KOPT-K1 (cell line): ENCODE measurements around the gene GVQW3.
"Not testable (repeated sequence)": the region's sequence is repeated elsewhere in the genome, so short reads cannot be mapped to it uniquely, and the experiment has no call there.

Experiments used
- H3K27ac ChIP-seq: fragments of 200-600 bp; sonication (generic); 2 replicates; pipeline ENCODE4 v1.5.1; 2016; ENCODE audit warnings: antibody characterized with exemption, mild to moderate bottlenecking, low read depth, low read length; ENCODE audit not compliant: poor library complexity, severe bottlenecking
- H3K36me3 ChIP-seq: fragments of 200-600 bp; sonication (generic); 2 replicates; pipeline ENCODE4 v1.5.1; 2017; ENCODE audit warnings: antibody characterized with exemption, mild to moderate bottlenecking, low read length, moderate library complexity; ENCODE audit not compliant: insufficient read depth
- H3K9me3 ChIP-seq: fragments of 200-600 bp; sonication (generic); 2 replicates; pipeline ENCODE4 v1.5.1; 2017; ENCODE audit warnings: antibody characterized with exemption, low read length, mild to moderate bottlenecking; ENCODE audit not compliant: insufficient read depth, poor library complexity, severe bottlenecking

Gene GVQW3

GRCh38 chr11:76401484-76401883, 20.4 kb downstream of the GVQW3 start:
- H3K9me3 ChIP-seq, H3K36me3 ChIP-seq, H3K27ac ChIP-seq: not testable (repeated sequence)

DNA sequence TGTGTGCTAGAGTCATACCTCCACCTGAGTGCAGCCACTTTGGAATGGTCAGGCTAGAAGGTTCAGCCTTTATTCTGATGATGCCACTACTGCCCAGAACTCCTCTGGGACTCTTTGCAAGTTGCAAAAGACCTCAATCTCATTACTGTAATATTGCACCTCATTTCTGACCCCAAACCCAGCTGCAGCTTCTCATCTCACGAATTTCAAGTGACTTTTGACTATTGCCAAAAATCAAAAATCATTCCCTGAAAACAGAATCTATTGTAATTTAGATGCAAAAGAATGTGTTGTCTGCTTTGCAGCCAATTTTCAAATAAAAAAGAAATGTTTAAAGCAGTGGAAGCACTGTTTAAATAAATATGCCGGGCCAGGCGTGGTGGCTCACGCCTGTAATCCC, 25.2 kb downstream of the GVQW3 start:
- no peaks in the 10 kb centered on the region for H3K9me3 ChIP-seq
- no peaks in the 10 kb centered on the region for H3K36me3 ChIP-seq
- no peak overlapping the region for H3K27ac ChIP-seq

GRCh38 chr11:76408171-76408965, 27.2 kb downstream of the GVQW3 start:
- no peaks in the 10 kb centered on the region for H3K9me3 ChIP-seq
- peak overlapping the region; percentile 43 for H3K27ac ChIP-seq
- no peaks in the 10 kb centered on the region for H3K36me3 ChIP-seq

DNA sequence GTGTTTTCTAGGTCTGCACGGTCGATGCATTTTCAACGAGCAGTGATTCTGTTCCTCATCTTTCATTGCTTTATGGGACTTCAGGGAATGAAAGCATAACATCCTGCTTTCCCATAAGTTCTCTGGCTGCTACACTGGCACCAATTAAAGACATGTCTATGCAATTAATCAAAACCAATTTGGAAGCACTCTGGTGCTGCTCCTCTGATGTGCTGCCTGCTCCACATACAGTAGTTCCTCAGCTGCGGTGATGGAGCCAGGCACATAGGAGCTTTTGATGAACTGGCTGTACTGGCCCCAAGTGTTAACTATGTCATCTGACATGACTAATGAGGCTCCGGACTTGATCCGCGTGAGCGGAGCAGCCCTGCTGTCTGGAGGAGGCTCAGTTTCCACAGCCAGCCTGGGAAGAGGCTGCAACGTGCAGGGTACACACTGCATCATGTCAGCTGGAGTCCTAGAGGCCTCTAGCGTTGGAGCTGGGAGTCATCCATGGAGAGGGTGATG, 29.8 kb downstream of the GVQW3 start:
- Histone ChIP-seq H3K9me3 (no peaks in the 10 kb centered on the region), H3K27ac (no peak overlapping the region), H3K36me3 (no peaks in the 10 kb centered on the region)

DNA sequence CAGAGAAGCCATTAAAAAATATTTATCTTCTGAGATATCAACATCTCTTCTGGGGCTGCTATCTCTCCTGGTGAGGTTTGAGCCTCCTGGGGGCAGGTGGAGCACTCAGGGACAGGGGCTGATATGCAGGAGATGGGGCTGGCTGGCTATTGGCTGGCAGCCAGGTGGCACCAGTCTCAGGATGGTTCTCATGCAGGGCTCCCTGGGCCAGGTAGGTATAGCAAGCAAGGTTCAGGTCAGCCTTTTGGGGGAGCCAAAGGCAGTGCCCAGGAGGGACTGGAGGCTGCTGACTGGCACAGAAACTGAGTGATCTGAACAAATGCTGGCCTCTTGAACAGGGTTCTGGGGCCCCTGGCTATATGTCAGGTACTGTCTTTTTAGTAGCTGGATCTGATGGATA, 34.0 kb downstream of the GVQW3 start:
- Histone ChIP-seq H3K36me3 (no peaks in the 10 kb centered on the region), H3K9me3 (no peaks in the 10 kb centered on the region), H3K27ac (no peak overlapping the region)

GRCh38 chr11:76419896-76420295, 38.8 kb downstream of the GVQW3 start:
- Histone ChIP-seq H3K27ac (no peak overlapping the region), H3K9me3 (no peaks in the 10 kb centered on the region), H3K36me3 (no peaks in the 10 kb centered on the region)

- Histone ChIP-seq H3K27ac (no peak overlapping the region), H3K9me3 (no peaks in the 10 kb centered on the region), H3K36me3 (no peaks in the 10 kb centered on the region)
Measured at GRCh38 chr11:76424379-76424778, 43.3 kb downstream of the GVQW3 start.

GRCh38 chr11:76424891-76425290, 43.8 kb downstream of the GVQW3 start:
- H3K27ac ChIP-seq: no peak overlapping the region
- H3K9me3 ChIP-seq: no peaks in the 10 kb centered on the region
- H3K36me3 ChIP-seq: no peaks in the 10 kb centered on the region

GRCh38 chr11:76426660-76427059, 45.5 kb downstream of the GVQW3 start:
- no peaks in the 10 kb centered on the region for H3K36me3 ChIP-seq
- H3K27ac ChIP-seq: no peak overlapping the region
- H3K9me3 ChIP-seq: no peaks in the 10 kb centered on the region

DNA sequence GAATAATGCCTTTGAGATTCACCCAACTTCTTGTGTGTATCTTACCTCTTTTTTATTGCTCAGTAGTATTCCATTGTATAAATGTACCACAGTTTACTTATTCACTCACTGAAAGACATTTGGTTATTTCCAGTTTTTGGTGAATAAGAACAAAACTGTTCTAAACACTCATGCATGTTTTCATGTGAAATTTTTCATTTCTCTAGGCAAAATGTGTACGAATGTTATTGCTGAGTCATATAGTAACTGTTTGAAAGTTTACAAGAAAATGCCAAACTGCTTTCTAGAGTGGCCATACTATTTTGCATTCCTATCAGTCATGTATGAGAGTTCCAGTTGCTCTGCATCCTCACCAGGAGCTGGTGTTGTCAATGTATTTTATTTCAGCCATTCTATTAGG, 54.9 kb downstream of the GVQW3 start:
- no peaks in the 10 kb centered on the region for H3K36me3 ChIP-seq
- H3K9me3 ChIP-seq: no peaks in the 10 kb centered on the region
- no peak overlapping the region for H3K27ac ChIP-seq

DNA sequence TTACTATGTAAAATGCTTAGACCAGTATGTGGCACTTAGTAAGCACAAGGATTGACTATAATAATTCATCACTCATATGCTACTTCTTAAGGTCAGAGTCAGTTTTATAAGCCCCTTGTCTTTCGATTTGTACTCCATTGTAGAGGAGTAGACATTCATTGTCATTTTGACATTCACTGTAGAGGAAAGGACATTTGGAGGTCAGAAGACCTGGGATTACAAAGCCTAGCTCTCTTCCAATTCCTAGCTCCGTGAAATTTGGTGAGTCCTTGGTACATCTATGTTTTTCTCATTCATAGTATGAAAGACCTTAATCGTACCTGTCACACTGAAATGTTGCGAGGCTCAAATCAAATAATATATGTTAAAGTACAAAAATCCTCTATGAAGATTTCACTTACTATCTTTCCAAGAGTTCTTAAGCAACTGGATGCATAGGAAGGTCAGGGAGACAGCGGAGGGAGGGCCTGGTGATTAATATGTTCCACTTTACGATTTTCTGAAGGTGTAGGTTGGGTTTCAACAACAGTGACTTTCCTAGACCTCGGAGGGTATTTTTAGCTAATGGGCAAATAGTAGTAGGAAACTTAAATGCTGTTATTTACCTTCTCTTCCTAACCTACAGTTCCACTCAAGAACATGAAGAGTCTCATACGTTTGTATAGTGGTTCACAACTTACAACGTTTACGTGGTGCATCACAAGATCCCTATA, 62.3 kb downstream of the GVQW3 start:
- Histone ChIP-seq H3K36me3 (peaks cover 27% of the 10 kb centered on the region), H3K9me3 (no peaks in the 10 kb centered on the region), H3K27ac (peak overlapping the region; percentile 91)

DNA sequence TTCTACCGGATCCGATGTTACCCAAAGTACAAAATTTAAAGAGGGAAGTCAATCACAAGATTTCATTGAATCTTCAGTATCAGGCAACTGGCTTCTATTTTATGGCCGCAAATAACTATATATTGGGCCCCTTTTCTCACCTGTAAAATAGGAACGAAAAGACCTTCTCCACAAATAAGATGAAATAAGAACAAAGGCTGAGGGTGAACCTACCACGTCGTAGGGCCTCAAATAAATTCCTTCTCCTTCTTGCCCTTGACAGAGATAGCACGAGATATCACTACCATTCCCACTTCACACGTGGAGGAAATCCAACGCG, 62.9 kb downstream of the GVQW3 start:
- H3K36me3 ChIP-seq: peaks cover 32% of the 10 kb centered on the region
- peak overlapping the region; percentile 91 for H3K27ac ChIP-seq
- H3K9me3 ChIP-seq: no peaks in the 10 kb centered on the region

DNA sequence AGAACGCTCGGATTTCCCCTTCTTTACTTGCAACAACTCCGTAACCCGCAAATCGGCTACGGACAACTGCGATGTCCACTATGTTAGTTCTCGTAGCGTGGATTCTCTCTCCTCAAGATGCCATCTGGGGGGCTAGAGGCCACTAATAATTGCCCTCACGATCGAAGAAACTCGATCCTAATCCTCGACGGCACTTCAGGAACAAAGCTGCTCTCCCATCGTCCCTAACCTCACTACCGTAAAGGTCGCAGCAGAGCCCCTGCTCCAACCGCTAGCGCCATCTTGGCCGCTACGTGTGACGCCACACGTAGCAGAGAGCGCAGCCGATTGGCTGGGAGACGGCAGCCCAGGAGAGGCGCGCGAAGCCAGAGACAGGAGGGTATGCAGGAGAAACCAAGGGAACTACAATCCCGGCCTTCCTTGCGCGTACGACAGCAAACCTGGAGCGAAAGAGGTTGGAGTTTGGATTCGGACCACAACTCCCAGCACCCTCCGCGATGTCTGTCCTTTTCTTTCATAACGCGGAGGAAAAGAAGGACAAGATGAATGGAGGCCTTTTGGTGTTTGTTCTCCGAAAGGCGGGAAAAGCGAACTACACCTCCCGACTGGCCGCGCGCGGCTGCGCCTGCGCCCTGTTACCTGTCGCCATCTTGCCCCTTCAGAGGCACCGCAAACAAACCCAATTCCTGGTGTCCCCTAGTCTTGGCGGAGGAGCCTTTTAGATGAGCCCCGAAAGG, 63.4 kb downstream of the GVQW3 start, which contains the start of gene EMSY:
TSS of gene EMSY (plus strand) at position 635 of the 737 bp plus-strand sequence. CDS start 1,921 bp downstream, outside the sequence.
- peaks cover 37% of the 10 kb centered on the region for H3K36me3 ChIP-seq
- H3K27ac ChIP-seq: peak within 1 kb of the TSS; percentile 91
- no peaks in the 10 kb centered on the region for H3K9me3 ChIP-seq

DNA sequence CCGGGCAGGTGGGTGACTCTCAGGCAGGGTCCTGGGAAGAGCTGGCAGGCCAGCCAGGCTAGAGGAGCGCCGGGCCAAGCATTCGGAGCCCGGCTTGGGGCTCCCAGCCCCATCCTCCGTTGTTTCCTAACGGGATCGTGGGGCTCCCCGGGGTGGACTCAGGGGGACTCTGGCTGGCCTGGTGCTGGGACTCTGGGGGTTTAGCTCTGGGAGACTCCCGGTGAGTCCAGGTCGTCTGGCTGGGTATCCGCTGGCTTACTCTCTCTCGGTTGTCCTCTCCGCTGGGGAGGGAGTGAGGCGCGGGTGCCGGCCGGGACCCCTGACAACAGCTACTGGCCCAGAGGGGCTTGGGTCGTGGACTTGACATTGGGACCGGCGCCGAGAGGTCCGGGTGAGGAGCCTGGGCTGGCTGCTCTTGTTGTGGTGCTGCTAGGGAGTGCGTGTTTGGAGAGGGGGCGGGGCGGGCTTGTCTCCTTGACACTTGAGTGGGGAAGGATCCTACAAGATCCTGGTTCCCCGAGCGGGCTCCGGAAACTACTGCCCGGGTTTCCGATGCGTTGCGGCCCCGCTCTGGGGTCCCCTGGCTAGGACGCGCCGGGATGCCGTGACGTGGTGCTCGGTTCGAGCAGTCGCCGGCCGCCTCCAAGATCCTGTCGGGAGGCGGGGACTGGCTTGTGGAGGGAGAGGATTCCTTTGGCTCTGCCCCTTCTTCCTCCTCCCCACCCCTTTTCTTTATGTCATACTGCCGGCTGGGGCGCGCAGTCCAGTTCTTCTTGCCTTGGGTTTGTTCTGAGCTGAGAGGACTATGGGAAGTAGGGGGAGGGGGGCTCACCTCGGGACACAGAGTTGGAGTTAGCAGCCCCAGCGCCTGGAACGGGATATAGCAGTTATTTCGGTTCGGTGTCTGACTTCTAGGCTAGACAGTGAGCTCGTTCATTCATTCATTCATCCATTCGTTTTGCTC, 64.3 kb downstream of the GVQW3 start:
- Histone ChIP-seq H3K36me3 (peaks cover 46% of the 10 kb centered on the region), H3K9me3 (no peaks in the 10 kb centered on the region), H3K27ac (peak overlapping the region; percentile 91)
